GM19467 (cell line): Measurements from ENCODE around the gene JPH3.
"Not testable (repeated sequence)": the region's sequence is repeated elsewhere in the genome, so short reads cannot be mapped to it uniquely, and the experiment has no call there.

Source experiments
- ATAC-seq: cut with Tn5 transposase; IDR thresholded peaks from one replicate; pipeline ENCODE4 v1.9.1; 2021; ENCODE audit warnings: mild to moderate bottlenecking, moderate library complexity; ENCODE audit not compliant: unreplicated experiment

JPH3 gene

DNA sequence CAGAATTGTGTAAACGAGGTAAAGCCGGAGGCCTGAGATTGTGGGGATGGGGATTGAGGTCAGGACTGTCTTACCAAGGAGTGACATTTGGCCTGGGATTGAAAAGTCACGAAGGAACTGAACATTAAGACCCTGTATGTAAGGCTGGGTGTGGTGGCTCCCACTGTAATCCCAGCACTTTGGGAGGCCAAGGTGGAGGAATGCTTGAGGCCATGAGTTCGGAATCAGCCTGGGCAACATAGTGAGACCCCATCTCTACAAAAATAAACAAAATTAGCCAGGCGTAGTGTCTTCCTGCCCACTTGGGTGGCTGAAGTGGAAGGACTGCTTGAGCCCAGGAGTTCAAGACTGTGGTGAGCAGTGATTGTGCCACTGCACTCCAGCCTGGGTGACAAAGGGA, 75.5 kb downstream of the JPH3 start:
- no peak for ATAC-seq

DNA sequence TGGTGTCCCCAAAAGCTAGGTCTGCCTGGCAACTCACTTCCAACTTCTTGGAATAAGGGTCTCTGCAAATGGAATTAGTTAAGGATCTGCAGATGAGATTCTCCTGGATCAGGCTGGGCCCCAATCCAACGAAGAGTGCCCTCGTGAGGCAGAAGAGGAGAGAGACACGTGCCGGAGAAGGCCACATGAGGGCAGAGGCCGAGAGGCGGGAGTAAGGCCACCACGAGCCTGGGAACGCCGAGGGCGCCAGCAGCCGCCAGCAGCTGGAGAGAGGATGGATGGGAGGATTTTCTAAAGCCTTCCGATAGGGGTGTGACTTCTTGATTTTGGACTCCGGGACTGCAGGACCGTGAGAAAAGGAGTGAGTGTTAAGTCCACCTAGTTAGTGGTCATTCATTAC, 76.3 kb downstream of the JPH3 start:
- no peak for ATAC-seq

DNA sequence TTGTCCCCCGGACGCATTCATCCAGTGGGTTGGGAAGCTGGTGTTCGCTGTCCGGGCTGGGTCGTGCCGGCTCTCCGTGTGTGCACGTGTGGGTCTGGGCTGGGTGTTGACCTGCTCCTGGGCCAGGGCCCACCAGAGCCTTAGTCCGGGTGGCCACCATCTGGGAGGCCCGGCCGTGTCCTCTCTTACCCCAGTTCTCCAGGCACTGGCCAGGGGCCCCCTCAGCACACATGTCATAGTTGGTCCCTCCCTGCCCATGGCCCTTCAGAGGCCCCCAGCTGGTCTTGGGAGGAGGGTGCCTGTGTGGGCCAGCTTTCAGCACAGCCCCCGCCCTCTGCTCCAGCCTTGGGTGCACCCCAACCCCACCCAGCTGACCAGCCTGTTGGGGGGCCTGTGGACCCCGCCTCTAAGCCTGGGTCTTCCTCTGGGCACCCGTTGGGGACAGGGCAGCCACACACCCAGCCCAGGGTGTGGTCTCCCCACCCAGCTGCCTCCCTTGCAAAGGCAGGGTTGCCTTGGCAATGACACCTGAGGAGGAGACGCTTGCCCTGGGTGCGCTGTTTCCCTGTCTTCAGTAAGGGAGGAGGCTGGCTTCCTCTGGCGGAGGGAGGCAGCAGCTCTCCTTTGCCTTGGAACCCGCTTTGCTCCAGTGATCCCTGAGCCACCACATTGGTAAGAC, 77.4 kb downstream of the JPH3 start:
- no peak for ATAC-seq

DNA sequence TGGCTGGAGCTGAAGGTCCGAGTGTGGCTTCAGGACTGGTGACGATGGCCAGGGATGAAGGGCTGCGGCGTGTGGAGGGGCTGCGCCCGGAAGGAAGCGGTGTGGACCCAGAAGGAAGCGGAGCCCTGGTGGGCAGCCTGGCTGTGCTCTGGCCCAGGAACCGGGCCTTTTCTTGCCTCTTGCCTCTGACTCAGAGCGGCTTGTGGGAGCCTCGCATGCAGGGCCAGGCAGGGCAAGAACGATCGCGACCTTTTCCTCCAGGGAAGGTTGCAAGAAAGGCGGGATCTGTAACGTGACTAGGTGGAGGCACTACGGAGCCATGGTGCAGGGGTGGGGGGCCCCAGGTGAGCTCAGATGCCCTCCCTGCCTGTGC, 78.0 kb downstream of the JPH3 start:
- ATAC-seq = no peak

DNA sequence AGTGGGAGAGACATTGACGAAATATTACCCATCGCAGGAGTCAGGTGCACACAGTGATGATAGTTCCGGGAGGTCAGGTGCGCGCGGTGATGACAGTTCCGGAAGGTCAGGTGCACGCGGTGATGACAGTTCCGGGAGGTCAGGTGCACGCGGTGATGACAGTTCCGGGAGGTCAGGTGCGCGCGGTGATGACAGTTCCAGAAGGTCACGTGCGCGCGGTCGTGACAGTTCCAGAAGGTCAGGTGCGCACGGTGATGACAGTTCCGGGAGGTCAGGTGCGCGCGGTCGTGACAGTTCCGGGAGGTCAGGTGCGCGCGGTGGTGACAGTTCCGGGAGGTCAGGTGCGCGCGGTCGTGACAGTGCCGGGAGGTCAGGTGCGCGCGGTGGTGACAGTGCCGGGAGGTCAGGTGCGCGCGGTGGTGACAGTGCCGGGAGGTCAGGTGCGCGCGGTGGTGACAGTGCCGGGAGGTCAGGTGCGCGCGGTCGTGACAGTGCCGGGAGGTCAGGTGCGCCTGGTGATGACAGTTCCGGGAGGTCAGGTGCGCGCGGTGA, 78.8 kb downstream of the JPH3 start:
- ATAC-seq = not testable (repeated sequence)

DNA sequence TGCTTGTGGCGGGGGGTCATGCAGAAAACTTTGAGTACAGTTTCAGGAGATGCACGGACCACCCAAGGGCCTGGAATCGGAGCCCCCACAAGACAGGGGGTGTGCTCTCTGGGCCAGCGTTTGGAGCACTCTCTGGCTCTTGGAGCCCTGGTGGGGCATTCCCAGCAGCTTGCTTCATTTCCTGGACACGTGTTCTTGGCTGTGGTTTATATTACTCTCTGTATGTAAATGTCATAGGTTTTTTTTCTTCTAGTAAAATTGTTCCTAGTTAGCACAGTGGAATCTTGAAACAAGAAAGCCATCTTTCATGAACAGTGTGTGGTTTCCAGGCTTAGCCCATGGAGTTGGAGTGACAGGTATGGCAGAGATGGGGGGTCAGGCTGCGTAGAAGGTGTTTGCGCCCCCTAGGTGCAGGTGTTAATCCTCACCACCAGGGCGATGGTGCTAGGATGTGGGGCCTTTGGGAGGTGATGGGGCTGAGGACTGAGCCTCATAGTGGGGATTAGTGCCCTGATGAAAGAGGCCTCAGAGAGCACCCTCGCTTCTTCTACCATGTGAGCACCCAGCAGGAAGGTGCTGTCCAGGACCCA, 79.8 kb downstream of the JPH3 start:
- ATAC-seq = no peak

DNA sequence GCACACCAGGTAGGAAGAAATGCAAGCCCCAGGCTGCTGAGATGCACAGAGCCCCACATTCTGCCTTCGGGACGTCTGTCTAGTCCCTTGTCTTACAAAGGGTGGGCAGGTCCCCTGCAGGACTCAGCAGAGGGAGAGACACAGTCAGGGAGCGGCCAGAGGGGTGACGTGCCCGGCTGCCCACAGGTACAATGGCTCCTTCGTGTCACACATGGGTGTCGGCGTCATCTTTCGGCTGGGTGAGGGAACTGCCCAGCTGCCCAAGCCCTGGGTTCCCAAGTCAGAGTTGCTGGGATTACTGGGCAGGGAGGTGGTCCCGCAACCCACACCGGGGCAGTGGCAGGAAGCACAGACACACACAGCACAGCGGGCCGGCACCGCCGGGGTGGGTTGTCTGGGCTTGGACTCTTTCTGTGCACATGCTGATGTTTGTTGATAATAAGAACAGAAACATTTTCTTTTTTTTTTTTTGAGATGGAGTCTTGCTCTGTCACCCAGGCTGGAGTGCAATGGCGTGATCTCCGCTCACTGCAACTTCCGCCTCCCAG, 80.6 kb downstream of the JPH3 start:
- no peak for ATAC-seq

DNA sequence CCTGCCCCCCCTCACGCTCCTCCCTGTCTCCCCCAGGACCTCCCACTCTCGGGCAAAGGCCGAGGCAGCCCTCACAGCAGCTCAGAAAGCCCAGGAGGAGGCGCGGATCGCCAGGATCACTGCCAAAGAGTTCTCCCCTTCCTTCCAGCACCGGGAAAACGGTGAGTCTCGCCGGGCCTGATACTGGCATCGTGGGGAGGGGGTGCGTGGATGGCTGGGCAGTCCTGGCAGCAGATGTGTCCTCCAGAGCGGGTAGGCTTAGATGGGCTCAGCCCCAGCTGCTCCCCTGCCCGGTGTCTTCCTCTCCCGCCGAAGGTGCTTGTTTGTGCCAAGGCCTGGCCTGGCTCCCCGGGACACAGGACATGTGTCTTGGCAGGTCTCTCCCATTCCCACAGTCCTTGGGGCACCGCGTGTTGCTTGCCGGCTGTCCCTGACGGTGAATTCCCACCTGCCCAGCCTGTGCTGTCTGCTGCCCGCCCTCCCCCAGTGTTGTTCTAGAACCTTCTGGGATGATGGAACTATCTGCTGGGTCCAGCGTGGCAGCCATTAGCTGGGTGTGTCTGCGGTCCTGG, 81.9 kb downstream of the JPH3 start:
- no peak for ATAC-seq

DNA sequence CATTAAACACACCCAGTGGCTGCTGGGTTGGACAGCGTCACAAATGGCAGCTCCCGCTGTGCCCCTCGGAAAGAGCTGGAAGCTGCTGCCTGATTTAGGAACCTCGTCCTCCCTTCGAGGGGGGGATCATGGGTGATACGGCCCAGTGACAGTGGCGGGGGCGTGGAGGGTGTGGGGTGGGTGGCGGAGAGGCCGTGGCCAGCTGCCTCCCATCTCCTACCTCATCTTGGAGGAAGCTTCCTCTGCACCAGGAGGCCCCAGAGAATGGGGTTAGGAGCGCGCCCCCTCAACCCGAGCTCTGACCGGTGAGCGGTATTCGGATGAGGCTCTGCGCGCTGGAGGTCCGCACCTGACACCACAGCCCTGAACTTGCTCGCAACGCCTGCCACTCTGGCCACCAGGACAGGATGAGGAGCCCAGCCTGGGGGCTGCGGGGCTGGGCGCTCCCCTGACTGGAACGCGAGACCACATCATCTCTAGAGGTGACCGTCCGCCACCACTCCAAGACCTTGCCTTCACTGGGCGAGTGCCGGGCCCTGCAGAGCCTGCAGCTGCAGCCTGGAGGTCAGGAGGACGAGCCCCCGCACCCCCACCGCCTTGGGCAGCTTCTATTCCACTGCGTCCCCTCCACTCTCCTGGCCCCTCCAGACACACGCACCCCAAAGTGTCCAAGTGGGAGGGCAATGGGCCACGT, 82.5 kb downstream of the JPH3 start:
- ATAC-seq = no peak

DNA sequence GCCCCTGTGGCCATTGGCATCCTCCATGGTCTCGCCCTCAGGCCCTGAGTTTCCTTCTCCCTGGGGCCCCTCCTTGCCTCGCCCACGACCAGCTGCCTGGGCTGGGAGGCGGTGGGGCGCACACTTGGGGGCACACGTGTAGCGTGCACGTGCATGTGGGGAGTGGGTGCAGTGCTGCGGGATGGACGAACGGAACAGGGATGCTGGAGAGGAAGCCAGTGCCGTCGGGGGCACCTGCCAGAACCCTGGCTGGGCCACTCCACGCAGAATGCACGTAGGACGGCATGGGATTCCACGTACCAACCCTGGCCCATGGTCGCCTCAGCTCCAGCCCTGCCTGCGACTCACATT, 83.1 kb downstream of the JPH3 start:
- ATAC-seq = no peak

DNA sequence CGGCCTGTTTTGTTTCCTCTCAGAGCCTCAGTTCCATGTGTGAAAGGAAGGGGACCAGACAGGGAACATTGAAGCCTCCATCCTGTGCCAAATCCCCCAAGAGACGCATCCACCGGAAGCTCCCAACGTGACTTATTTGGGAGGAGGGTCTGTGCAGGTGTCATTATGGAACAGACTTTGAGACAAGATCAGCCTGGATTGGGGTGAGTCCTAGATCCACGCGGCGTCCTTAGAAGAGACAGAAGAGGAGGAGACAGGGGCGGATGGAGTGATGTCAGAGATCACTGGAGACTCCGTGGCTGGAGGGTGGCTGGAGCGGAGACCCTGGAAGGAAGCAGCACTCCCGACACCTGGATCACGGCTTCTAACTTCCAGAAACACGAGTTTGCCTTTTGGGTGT, 83.5 kb downstream of the JPH3 start:
- no peak for ATAC-seq

DNA sequence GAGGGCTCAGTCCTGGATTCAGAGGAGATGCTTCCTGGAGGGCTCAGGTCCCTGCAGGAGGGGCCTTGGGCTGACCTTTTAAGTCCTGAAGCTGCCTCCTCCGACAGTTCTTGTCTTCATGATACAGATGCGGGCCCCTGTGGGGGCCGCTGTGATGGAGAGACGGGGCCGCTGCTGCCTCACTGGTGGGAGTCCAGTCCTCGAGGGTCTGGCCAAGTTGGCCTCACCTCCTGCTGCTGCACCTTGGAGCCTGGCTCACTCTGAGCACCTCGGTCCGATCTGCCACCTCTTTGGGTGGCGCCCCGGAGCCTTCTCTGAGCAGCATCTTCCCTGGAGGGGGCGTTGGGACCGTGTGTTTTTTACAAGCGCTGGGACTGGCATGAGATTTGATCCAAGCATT, 84.4 kb downstream of the JPH3 start:
- no peak for ATAC-seq

DNA sequence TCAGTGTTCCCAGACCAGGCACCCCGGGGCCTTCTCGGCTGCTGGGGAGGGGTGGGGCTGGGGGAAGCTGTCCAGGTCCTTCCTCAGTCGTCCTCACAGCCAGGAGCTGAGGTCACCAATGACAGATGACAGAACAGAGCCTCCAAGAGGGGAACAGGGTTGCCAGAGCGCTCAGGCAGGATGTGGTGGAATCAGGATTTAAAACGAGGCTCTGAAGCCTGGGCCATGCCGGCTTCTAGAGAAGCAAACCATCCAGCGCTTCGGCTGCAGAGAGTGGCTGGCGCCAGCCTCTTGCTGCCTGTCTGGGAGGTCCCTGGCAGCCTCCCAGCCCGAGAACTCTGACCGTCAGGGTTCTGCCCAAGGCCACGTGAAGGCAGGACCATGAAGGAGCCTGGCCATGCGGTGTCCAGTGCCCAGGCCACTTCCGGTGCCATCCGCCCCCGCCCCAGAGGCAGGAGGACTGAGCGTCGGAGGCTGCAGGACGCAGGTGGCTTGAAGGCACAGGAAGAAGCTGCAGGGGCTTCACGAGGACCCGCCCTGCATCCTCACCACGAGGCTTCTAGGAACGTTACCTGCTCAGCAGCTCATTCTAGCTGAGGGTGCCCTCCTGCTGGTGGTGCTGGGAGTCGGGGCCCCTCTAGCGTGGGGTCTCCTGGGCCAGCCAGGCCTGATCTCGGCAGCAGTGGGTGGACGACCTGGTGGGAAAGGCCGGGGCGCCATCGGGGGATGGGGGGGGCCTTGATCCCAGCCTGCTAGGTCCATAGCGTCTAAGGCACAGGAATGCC, 85.0 kb downstream of the JPH3 start:
- no peak for ATAC-seq

DNA sequence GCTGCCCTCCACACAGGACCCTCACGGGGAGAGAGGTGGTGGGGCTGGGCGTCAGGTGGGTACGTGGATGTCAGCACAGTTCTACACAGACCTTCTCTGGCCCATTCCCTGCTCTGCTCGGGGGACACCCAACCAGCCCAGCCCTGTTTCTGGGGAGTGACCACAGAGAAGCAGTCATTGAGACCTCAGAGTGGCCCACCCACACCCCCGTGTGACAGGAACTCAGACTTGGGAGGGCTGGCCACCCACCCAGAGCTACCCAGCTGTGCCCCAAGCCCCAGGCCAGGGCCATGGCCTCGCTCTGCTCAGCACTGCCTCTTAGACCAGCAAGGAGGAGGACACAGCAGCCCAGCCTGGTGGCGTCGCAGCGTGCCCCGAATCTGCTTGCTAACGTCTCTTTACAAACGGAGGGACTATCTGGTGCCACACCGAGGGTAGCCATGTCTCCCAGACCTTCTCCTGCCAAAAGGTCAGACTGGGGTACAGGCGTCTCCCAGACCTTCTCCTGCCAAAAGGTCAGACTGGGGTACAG, 85.8 kb downstream of the JPH3 start:
- ATAC-seq = no peak

DNA sequence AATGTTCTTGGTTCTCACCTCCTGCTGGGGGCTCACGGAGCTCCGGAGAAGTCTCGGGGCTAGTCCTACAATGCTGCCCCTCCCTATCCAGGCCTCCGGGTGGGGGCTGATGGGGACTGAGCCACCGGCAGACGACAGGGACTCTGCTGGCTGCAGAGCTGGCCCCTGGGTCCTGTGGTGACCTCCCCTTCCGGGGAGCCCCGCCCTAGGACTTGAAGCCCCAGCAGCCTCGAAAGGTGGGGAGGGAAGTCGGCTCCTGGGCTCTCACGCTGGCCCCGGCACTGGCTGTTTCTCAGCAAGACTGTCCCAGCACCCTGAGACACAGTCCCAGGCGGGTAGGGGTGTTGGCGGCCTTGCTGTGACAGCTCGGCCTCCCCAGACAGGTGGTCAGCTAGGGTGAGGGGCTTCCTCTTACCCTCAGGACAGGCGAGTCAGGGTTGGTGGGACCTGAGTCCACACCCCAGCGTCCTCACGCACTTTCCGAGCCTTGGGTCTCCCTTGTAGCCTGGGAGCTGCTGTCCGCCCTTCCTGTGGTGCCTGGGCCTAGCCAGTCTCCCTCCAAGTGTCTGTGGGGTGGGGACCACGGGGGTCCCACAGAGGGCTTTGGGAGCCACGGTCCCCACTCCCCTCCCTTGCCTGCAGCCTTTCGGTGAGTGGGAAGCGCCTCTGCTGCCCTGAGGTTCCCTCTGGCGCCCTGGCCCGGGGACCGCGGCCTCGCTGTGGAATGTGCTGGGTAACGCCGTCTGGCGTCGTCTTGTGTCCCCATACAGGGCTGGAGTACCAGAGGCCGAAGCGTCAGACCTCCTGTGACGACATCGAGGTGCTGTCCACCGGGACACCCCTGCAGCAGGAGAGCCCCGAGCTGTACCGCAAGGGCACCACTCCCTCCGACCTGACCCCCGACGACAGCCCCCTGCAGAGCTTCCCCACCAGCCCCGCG, 86.8 kb downstream of the JPH3 start:
- ATAC-seq = no peak

DNA sequence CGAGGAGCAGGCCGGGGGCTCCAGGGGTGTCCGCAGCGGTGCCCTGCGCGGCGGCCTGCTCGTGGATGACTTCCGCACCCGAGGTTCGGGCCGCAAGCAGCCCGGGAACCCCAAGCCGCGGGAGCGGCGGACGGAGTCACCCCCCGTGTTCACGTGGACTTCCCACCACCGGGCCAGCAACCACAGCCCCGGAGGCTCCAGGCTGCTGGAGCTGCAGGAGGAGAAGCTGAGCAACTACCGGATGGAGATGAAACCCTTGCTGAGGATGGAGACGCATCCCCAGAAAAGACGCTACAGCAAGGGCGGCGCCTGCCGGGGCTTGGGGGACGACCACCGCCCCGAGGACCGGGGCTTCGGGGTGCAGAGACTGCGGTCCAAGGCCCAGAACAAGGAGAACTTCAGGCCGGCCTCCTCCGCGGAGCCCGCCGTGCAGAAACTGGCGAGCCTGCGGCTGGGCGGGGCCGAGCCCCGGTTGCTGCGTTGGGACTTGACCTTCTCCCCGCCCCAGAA, 87.7 kb downstream of the JPH3 start:
- no peak for ATAC-seq

DNA sequence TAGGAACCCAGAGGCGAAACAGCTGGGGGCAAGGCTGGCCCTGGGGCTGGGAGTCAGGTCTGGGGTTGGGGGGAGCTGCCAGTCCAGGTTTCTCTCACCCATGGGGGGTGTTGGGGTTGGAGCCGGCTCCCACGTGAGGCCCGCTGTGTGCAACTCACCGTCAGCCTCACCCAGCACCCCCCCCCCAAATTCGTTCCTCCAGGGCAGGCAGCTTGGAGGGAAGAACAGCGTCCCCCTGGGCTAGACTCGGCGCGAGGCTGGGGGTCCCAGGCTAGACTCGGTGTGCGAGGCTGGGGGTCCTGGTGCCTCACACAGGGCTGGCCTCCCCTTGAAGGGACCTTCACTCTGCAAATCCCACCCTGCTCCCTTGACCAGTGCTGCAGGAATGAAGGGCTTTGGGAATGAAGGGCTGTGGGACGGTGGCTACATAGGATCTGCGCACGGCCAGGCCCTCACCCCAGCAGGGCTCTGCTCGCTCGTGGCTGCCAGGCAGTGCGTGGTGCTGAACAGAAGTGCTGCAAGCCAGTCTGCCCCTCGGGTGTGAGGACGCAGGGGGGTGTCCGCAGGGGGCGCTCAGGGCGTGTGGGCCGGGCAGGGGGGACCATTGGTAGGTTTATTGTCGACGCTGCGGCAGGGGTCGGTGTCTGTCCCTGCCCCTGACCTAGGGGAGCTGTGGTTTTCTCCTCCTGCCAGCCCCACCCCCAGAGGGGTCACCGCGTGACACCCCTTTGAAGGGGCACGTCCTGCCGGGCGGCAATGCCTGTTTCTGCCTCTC, 88.8 kb downstream of the JPH3 start:
- no peak for ATAC-seq

DNA sequence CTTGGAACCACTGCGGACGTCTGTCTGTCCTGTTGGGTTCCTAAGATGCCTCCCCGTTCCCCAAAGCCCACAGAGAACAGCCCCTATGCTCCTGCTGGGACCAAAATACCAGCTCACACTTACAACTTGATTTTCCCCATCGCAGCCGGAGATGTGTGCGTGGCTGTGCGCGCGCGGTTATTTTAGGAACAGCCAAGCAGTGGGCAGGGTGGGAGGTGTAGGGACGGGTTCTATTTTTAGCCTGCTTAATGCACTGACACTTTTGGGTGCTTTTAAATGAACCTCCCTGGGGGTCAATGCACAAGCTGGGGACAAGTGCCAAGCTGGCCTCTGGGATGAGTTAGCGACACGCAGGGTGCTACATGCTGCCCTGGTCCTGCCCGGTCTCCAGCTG, 89.4 kb downstream of the JPH3 start:
- ATAC-seq = no peak

DNA sequence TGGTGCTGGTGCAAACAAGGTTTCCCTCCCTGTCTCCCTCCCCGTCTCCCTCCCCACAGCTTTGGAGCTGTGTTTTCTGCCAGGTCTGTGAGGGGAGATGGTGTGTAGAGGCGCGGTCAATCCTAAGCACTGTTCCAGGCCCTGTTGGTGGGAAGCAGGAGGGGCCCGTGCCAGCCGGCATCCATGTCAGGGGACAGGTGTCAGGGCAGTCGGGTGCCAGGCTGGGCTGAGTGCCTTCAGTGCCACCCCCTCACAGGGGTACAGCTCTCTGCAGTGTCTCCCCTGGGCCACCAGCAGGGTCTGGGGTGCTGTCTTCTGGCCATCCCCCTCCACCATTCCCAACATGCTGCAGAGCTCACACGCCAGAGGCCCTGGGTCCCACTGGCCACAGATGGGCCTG, 89.9 kb downstream of the JPH3 start:
- no peak for ATAC-seq
